ENCODE measurements around the gene FGD6.

- TF ChIP-seq, protein P1, sequence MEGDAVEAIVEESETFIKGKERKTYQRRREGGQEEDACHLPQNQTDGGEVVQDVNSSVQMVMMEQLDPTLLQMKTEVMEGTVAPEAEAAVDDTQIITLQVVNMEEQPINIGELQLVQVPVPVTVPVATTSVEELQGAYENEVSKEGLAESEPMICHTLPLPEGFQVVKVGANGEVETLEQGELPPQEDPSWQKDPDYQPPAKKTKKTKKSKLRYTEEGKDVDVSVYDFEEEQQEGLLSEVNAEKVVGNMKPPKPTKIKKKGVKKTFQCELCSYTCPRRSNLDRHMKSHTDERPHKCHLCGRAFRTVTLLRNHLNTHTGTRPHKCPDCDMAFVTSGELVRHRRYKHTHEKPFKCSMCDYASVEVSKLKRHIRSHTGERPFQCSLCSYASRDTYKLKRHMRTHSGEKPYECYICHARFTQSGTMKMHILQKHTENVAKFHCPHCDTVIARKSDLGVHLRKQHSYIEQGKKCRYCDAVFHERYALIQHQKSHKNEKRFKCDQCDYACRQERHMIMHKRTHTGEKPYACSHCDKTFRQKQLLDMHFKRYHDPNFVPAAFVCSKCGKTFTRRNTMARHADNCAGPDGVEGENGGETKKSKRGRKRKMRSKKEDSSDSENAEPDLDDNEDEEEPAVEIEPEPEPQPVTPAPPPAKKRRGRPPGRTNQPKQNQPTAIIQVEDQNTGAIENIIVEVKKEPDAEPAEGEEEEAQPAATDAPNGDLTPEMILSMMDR (conservative IDR thresholded peaks at IDR 0.05; ENCODE audit: low read depth in 2 of 2), result no peak
- TF ChIP-seq POLR2AphosphoS5 (IDR thresholded peaks at IDR 0.05; ENCODE audit: low read depth) (no peak), ZNF114 (CRISPR knock-in tag; IDR thresholded peaks at IDR 0.05) (no peak), CREB1 (CRISPR knock-in tag; IDR thresholded peaks at IDR 0.05; ENCODE audit: low read depth) (no peak), EZH2phosphoT487 (IDR thresholded peaks at IDR 0.05; ENCODE audit: unreplicated experiment) (no peak)
- TF ChIP-seq, protein P2, sequence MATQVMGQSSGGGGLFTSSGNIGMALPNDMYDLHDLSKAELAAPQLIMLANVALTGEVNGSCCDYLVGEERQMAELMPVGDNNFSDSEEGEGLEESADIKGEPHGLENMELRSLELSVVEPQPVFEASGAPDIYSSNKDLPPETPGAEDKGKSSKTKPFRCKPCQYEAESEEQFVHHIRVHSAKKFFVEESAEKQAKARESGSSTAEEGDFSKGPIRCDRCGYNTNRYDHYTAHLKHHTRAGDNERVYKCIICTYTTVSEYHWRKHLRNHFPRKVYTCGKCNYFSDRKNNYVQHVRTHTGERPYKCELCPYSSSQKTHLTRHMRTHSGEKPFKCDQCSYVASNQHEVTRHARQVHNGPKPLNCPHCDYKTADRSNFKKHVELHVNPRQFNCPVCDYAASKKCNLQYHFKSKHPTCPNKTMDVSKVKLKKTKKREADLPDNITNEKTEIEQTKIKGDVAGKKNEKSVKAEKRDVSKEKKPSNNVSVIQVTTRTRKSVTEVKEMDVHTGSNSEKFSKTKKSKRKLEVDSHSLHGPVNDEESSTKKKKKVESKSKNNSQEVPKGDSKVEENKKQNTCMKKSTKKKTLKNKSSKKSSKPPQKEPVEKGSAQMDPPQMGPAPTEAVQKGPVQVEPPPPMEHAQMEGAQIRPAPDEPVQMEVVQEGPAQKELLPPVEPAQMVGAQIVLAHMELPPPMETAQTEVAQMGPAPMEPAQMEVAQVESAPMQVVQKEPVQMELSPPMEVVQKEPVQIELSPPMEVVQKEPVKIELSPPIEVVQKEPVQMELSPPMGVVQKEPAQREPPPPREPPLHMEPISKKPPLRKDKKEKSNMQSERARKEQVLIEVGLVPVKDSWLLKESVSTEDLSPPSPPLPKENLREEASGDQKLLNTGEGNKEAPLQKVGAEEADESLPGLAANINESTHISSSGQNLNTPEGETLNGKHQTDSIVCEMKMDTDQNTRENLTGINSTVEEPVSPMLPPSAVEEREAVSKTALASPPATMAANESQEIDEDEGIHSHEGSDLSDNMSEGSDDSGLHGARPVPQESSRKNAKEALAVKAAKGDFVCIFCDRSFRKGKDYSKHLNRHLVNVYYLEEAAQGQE (IDR thresholded peaks at IDR 0.05; ENCODE audit: unreplicated experiment), result no peak
These were observed 163.1 kb downstream of the FGD6 start for GRCh38 chr12:95054206-95054605.
